Parathyroid adenoma (tissue), 2 donors: ENCODE measurements around the gene MAFF.

Source experiments
- H2AFZ ChIP-seq: fragments of 300-600 bp; sonication (generic); one replicate; pipeline ENCODE4 v1.7.0; 2017; ENCODE audit warnings: antibody characterized with exemption, mild to moderate bottlenecking
- H3K27ac ChIP-seq: fragments of 300-600 bp; sonication (generic); one replicate; pipeline ENCODE4 v1.7.0; 2017
- H3K27me3 ChIP-seq: fragments of 300-600 bp; sonication (generic); one replicate; pipeline ENCODE4 v1.7.0; 2017; ENCODE audit warnings: low read length; ENCODE audit not compliant: control insufficient read depth, insufficient read depth
- H3K36me3 ChIP-seq: fragments of 300-600 bp; sonication (generic); one replicate; pipeline ENCODE4 v1.7.0; 2017; ENCODE audit warnings: low read length; ENCODE audit not compliant: control insufficient read depth, insufficient read depth
- H3K4me1 ChIP-seq: fragments of 300-600 bp; sonication (generic); one replicate; pipeline ENCODE4 v1.7.0; 2017; ENCODE audit warnings: control low read depth
- H3K4me2 ChIP-seq: fragments of 300-600 bp; sonication (generic); one replicate; pipeline ENCODE4 v1.7.0; 2017; ENCODE audit warnings: low read length
- H3K4me3 ChIP-seq: fragments of 300-600 bp; sonication (generic); one replicate; pipeline ENCODE4 v1.7.0; 2017; ENCODE audit warnings: low read depth, low read length
- H3K79me2 ChIP-seq: fragments of 300-600 bp; sonication (generic); one replicate; pipeline ENCODE4 v1.7.0; 2017; ENCODE audit warnings: control low read depth
- H3K9ac ChIP-seq: fragments of 300-600 bp; sonication (generic); one replicate; pipeline ENCODE4 v1.7.0; 2017; ENCODE audit warnings: mild to moderate bottlenecking
- H3K9me3 ChIP-seq: fragments of 300-600 bp; sonication (generic); one replicate; pipeline ENCODE4 v1.7.0; 2017; ENCODE audit warnings: low read length; ENCODE audit not compliant: control insufficient read depth
- CTCF ChIP-seq: fragments of 300-600 bp; sonication (generic); IDR thresholded peaks from one replicate; pipeline ENCODE4 v1.7.0; 2017; ENCODE audit warnings: antibody characterized with exemption, mild to moderate bottlenecking
- donor health status: primary hyperparathyroidism.

The MAFF gene

GRCh38 chr22:38222797-38223119 is 21.0 kb downstream of the MAFF start:
- Histone ChIP-seq H3K36me3 (no peaks in the 10 kb centered on the region), H3K9me3 (no peaks in the 10 kb centered on the region), H3K4me2 (no peak overlapping the region), H3K4me1 (no peaks in the 10 kb centered on the region), H3K79me2 (no peaks in the 10 kb centered on the region), H3K27me3 (no peaks in the 10 kb centered on the region), H2AFZ (no peak overlapping the region), H3K4me3 (no peak overlapping the region), H3K9ac (no peak overlapping the region), H3K27ac (no peak overlapping the region)
- no peak for TF ChIP-seq CTCF

GRCh38 chr22:38223289-38223960 is 21.6 kb downstream of the MAFF start:
- no peaks in the 10 kb centered on the region for H3K27me3 ChIP-seq
- no peak overlapping the region for H3K4me2 ChIP-seq
- no peaks in the 10 kb centered on the region for H3K4me1 ChIP-seq
- no peaks in the 10 kb centered on the region for H3K36me3 ChIP-seq
- H3K9me3 ChIP-seq = no peaks in the 10 kb centered on the region
- no peak overlapping the region for H3K9ac ChIP-seq
- H3K79me2 ChIP-seq = no peaks in the 10 kb centered on the region
- H2AFZ ChIP-seq = no peak overlapping the region
- H3K27ac ChIP-seq = no peak overlapping the region
- TF ChIP-seq CTCF = no peak
- no peak overlapping the region for H3K4me3 ChIP-seq

GRCh38 chr22:38226853-38227649 is 25.3 kb downstream of the MAFF start:
- H3K9ac ChIP-seq = no peak overlapping the region
- no peak for TF ChIP-seq CTCF
- H3K9me3 ChIP-seq = no peaks in the 10 kb centered on the region
- no peaks in the 10 kb centered on the region for H3K79me2 ChIP-seq
- no peak overlapping the region for H3K27ac ChIP-seq
- H3K27me3 ChIP-seq = no peaks in the 10 kb centered on the region
- no peak overlapping the region for H2AFZ ChIP-seq
- H3K4me1 ChIP-seq = no peaks in the 10 kb centered on the region
- H3K36me3 ChIP-seq = no peaks in the 10 kb centered on the region
- H3K4me3 ChIP-seq = no peak overlapping the region
- H3K4me2 ChIP-seq = no peak overlapping the region

- H2AFZ ChIP-seq = no peak overlapping the region
- H3K9ac ChIP-seq = no peak overlapping the region
These were observed 26.6 kb downstream of the MAFF start for GRCh38 chr22:38228326-38228872.

More at GRCh38 chr22:38228326-38228872, 26.6 kb downstream of the MAFF start:
- H3K79me2 ChIP-seq = no peaks in the 10 kb centered on the region
- H3K4me2 ChIP-seq = no peak overlapping the region
- H3K9me3 ChIP-seq = no peaks in the 10 kb centered on the region
- no peaks in the 10 kb centered on the region for H3K4me1 ChIP-seq
- no peak overlapping the region for H3K27ac ChIP-seq
- H3K4me3 ChIP-seq = no peak overlapping the region
- TF ChIP-seq CTCF = no peak
- no peaks in the 10 kb centered on the region for H3K27me3 ChIP-seq
- H3K36me3 ChIP-seq = no peaks in the 10 kb centered on the region
